ENCODE results near the gene C10orf90. TPM values are rescaled to one million over a fixed set of nuclear protein-coding genes. Genes with fewer than 3 reads are reported as not detected.

C10orf90 gene
- total and polyA plus RNA-seq, 2 experiments from 2014 or later = not detected

- no peak overlapping the region for H3K27ac ChIP-seq
- DNase-seq (ENCODE audit: low read depth in 1 of 2, low spot score in 1 of 2) = no peak
- no peaks in the 10 kb centered on the region for H3K36me3 ChIP-seq
- H3K9me3 ChIP-seq (ENCODE audit: low read depth) = no peaks in the 10 kb centered on the region
- no peaks in the 10 kb centered on the region for H3K4me1 ChIP-seq (ENCODE audit: low read depth)
- TF ChIP-seq CTCF (IDR thresholded peaks at IDR 0.05; ENCODE audit: low read depth, low read length) = no peak
- H3K4me3 ChIP-seq = no peak overlapping the region
- no peaks in the 10 kb centered on the region for H3K27me3 ChIP-seq
Observed at GRCh38 chr10:126536656-126537055, 133.8 kb downstream of the C10orf90 start.

GRCh38 chr10:126536148-126536547, 134.3 kb downstream of the C10orf90 start:
- Histone ChIP-seq H3K9me3 (ENCODE audit: low read depth) (no peaks in the 10 kb centered on the region), H3K4me1 (ENCODE audit: low read depth) (no peaks in the 10 kb centered on the region), H3K4me3 (no peak overlapping the region), H3K27me3 (no peaks in the 10 kb centered on the region), H3K27ac (no peak overlapping the region), H3K36me3 (no peaks in the 10 kb centered on the region)
- DNase-seq (ENCODE audit: low read depth in 1 of 2, low spot score in 1 of 2) = peak; percentile 32 to 64
- no peak for TF ChIP-seq CTCF (IDR thresholded peaks at IDR 0.05; ENCODE audit: low read depth, low read length)

DNA sequence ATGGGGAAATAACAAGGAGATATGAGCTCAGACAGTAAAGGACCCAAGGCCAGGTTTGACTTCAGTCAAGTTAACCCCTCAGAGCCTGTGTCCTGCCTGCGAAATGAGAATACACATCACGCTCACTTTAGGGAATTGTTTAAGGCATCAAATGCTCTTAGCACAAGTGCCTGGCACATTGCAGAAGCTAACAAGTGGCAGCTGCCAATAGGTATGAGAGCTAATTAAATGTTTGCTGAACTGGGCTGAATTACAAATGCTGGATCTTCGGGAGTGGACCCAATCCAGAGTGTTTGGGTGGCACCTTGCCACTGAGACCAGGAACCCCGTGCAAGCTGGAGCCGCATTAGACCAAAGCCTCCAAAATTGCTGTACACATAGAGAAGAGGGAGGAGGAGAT, 136.8 kb downstream of the C10orf90 start:
- DNase-seq (ENCODE audit: low read depth in 1 of 2, low spot score in 1 of 2) = no peak
- Histone ChIP-seq H3K27me3 (peaks cover 1% of the 10 kb centered on the region), H3K4me3 (no peak overlapping the region), H3K27ac (no peak overlapping the region), H3K36me3 (no peaks in the 10 kb centered on the region), H3K9me3 (ENCODE audit: low read depth) (no peaks in the 10 kb centered on the region), H3K4me1 (ENCODE audit: low read depth) (no peaks in the 10 kb centered on the region)
- TF ChIP-seq CTCF (IDR thresholded peaks at IDR 0.05; ENCODE audit: low read depth, low read length) = no peak

DNA sequence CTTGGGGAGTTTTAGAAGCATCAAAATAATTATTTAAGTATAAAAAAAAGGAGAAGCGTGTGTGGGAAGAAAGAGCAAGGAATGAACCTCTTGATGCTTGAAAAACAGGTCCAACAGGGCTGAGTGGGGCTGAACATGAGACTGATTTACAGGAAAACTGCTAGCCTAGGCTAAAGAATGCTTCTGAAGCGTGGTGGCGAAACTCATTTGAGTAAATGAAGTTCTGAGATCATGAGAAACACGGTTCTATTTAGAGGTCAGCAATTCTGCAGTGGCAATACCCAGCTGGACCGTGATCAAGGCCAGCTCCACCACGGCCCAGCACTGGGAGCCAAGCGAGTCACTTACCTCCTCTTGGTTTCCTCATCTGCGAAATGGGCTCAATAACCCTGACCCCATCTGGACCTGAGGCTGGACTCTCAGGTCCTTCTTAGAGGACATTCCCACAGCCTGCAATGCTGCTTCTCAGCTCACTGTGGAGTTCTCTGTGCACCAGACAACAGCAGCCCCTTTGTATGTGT, 142.1 kb downstream of the C10orf90 start:
- H3K4me3 ChIP-seq = no peak overlapping the region
- peaks cover 19% of the 10 kb centered on the region for H3K27me3 ChIP-seq
- no peak for TF ChIP-seq CTCF (IDR thresholded peaks at IDR 0.05; ENCODE audit: low read depth, low read length)
- no peaks in the 10 kb centered on the region for H3K4me1 ChIP-seq (ENCODE audit: low read depth)
- H3K27ac ChIP-seq = no peak overlapping the region
- no peaks in the 10 kb centered on the region for H3K9me3 ChIP-seq (ENCODE audit: low read depth)
- DNase-seq (ENCODE audit: low read depth in 1 of 2, low spot score in 1 of 2) = no peak
- no peaks in the 10 kb centered on the region for H3K36me3 ChIP-seq

DNA sequence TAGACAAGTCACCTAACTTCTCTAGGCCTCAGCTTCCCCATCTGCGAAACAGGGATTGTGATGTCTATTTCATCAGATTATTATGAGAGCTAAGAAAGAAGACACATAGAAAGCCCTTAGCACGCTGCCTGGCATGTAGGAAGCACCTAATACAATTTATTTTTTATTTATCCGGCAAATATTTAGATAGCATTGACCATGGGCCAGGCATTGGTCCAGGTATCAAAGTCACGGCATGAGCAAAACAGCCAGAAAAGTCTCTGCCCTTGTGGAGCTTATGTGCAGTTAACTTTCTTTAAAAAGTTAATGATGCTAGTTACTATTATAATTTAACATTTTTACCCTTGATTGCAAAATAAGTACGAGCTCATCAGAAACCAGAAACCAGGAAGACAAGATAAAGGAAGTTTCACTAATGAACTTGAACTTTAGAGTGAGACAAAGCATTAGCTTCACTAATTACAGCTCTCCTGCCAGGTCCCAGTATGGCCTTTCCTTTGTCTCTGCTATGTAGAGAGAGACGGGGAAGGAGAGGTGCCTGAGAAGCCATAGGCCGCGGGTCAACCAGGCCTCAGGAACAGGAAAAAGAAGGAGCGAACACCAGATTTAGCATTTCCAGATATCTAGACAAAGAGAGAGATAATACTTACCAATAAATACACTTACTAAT, 142.7 kb downstream of the C10orf90 start:
- H3K4me1 ChIP-seq (ENCODE audit: low read depth) = no peaks in the 10 kb centered on the region
- no peak overlapping the region for H3K27ac ChIP-seq
- H3K4me3 ChIP-seq = no peak overlapping the region
- no peaks in the 10 kb centered on the region for H3K36me3 ChIP-seq
- H3K27me3 ChIP-seq = peaks cover 24% of the 10 kb centered on the region
- H3K9me3 ChIP-seq (ENCODE audit: low read depth) = no peaks in the 10 kb centered on the region
- DNase-seq (ENCODE audit: low read depth in 1 of 2, low spot score in 1 of 2) = no peak
- TF ChIP-seq CTCF (IDR thresholded peaks at IDR 0.05; ENCODE audit: low read depth, low read length) = no peak

Measured in cardiac muscle cell (in vitro differentiated cells and primary cell).